Epidermal melanocyte (primary cell): ENCODE results near the gene BRD8.

ENCODE experiments used
- DNase-seq: peaks from one replicate; pipeline ENCODE4 v3.0.0; 2011; ENCODE audit warnings: low spot score; ENCODE audit not compliant: insufficient read length

Gene BRD8

GRCh38 chr5:138103319-138103637 is 75.2 kb downstream of the BRD8 start:
- DNase-seq: no peak

DNA sequence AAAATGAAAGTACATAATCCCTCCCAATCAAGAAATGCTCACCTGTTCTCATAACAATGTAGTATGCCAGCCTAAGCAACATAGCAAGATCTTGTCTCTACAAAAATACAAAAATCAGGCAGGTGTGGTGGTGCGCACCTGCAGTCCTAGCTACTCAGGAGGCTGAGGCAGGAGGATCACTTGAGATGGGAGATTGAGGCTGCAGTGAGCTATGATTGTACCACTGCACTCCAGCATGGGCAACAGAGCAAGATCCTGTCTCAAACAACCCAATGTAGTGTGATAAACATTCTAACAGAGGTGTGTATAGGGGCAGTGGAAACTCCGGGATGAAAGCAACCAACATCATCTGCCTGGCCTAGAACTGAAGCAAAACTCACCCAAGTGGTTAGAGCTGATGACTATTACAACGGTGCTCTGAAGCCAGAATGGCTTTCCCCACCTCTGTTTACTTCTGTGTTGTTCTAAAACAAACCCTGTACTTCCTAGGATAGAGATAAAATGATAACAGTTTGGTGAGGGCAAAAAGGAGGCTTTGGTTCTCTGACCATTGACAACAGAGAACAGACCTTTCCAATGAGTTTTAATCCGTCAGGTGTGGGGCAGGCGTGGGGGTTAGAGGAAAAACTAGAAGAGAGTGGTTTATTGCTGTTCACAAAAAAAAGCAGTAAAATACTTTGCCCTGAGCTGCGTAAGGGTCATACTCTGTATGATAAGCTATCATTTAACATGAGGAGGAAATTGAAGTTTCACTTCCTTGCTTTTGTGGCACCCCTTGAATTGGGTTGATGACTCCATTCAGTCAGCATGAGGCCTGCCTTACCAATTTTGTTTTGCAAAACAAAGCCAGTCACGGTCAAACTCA is 75.7 kb downstream of the BRD8 start:
- DNase-seq: no peak

- DNase-seq: no peak
Observed at GRCh38 chr5:138096997-138097828, 81.2 kb downstream of the BRD8 start.

DNA sequence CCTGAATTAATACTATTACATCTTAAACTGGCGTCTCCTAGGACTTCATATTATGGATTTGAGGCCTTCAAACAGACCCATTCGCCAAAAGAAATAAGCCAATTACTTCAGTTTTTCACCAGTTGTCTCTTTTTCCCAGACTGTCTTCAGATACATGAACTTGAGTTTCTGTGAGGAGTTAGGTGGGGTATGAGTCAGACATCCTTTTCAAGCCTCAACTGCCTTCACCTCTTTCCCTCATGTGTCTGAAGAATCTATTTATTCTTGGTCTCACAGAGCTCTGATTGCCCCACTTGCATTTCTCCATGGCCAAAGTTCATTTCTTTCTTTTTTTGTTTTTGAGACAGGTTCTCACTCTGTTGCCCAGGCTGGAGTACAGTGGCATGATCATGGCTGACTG is 82.1 kb downstream of the BRD8 start:
- no peak for DNase-seq

- no peak for DNase-seq
Observed at GRCh38 chr5:138095100-138095907, 83.1 kb downstream of the BRD8 start.

DNA sequence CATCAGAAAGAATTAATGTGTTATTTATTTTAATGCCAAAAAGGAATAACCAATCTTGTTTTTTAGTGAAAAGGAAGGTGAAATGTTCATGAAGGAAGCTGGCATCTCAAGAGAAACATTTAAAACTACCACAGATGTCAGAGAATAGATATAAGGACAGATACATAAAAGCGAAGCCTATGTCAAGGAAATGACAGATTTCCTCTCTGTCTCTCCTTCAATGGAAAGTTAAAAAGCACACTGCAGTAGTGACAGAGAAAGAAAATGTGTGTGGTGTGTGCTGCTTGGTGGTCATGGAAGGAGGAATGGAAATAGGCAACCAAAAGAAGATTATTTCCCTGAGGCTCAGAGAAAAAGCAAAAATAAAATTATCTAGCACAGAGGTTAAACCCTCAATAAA is 85.4 kb downstream of the BRD8 start:
- DNase-seq: no peak

DNA sequence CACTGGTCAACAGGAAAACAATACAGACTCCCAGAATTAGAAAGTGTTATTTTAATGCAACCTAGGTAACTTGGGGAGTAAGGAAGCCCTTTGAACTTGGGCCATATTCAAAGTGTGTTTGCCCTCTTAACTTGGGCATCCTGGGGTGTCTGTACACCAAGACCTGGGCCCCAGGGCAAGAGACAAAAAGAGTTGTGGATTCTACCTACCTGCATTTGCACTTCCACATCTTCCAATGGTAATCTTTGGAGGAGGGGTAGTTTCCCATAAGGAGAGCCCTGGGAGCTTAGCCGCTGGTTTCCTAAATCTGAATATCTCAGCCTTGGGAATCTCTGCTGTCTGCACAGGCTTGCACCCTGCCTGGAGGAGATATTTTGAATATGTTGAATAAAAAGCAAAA is 86.1 kb downstream of the BRD8 start:
- no peak for DNase-seq

- DNase-seq: no peak
Observed at GRCh38 chr5:138091685-138092084, 86.7 kb downstream of the BRD8 start.
